Measurements from ENCODE around the gene NCEH1. TPM values are rescaled to one million over a fixed set of nuclear protein-coding genes. Genes with fewer than 3 reads are reported as not detected.

The NCEH1 gene
- total RNA-seq, 2 donors from 2014 or later = 1.0 to 2.4 TPM

GRCh38 chr3:172701751-172702150, 9.1 kb downstream of the NCEH1 start:
- H3K9me3 ChIP-seq (ENCODE audit: control insufficient read depth, low read length, poor library complexity, severe bottlenecking) = no peaks in the 10 kb centered on the region
- no peak for DNase-seq
- Mint-ChIP-seq H3K4me3 (no peak overlapping the region), H3K4me1 (peaks cover 9% of the 10 kb centered on the region), H3K27ac (no peak overlapping the region), H3K36me3 (ENCODE audit: low read depth) (peaks cover 8% of the 10 kb centered on the region), H3K27me3 (no peaks in the 10 kb centered on the region)
- no peak for ATAC-seq

- H3K4me3 Mint-ChIP-seq = no peak overlapping the region
- no peaks in the 10 kb centered on the region for H3K27me3 Mint-ChIP-seq
- H3K4me1 Mint-ChIP-seq = peaks cover 9% of the 10 kb centered on the region
- H3K27ac Mint-ChIP-seq = no peak overlapping the region
- H3K9me3 ChIP-seq (ENCODE audit: control insufficient read depth, low read length, poor library complexity, severe bottlenecking) = no peaks in the 10 kb centered on the region
- no peak for DNase-seq
- ATAC-seq = no peak
- peaks cover 8% of the 10 kb centered on the region for H3K36me3 Mint-ChIP-seq (ENCODE audit: low read depth)
Measured at GRCh38 chr3:172700936-172701455, 9.9 kb downstream of the NCEH1 start.

GRCh38 chr3:172700256-172700655, 10.6 kb downstream of the NCEH1 start:
- H3K9me3 ChIP-seq (ENCODE audit: control insufficient read depth, low read length, poor library complexity, severe bottlenecking) = no peaks in the 10 kb centered on the region
- H3K27me3 Mint-ChIP-seq = no peaks in the 10 kb centered on the region
- H3K4me3 Mint-ChIP-seq = no peak overlapping the region
- H3K27ac Mint-ChIP-seq = no peak overlapping the region
- DNase-seq (no peak), ATAC-seq (no peak)
- peaks cover 9% of the 10 kb centered on the region for H3K4me1 Mint-ChIP-seq
- H3K36me3 Mint-ChIP-seq (ENCODE audit: low read depth) = peaks cover 8% of the 10 kb centered on the region

GRCh38 chr3:172699031-172699430, 11.8 kb downstream of the NCEH1 start:
- Mint-ChIP-seq H3K4me3 (no peak overlapping the region), H3K4me1 (peaks cover 8% of the 10 kb centered on the region), H3K27me3 (no peaks in the 10 kb centered on the region), H3K36me3 (ENCODE audit: low read depth) (peaks cover 10% of the 10 kb centered on the region), H3K27ac (no peak overlapping the region)
- DNase-seq (no peak), ATAC-seq (no peak)
- no peaks in the 10 kb centered on the region for H3K9me3 ChIP-seq (ENCODE audit: control insufficient read depth, low read length, poor library complexity, severe bottlenecking)

- H3K4me3 Mint-ChIP-seq = no peak overlapping the region
- no peak for DNase-seq
Measured at GRCh38 chr3:172698631-172699030, 12.2 kb downstream of the NCEH1 start.

GRCh38 chr3:172697558-172697957, 13.3 kb downstream of the NCEH1 start:
- Mint-ChIP-seq H3K27me3 (no peaks in the 10 kb centered on the region), H3K4me3 (no peak overlapping the region), H3K36me3 (ENCODE audit: low read depth) (peaks cover 10% of the 10 kb centered on the region), H3K4me1 (peaks cover 13% of the 10 kb centered on the region), H3K27ac (no peak overlapping the region)
- no peak for DNase-seq
- H3K9me3 ChIP-seq (ENCODE audit: control insufficient read depth, low read length, poor library complexity, severe bottlenecking) = no peaks in the 10 kb centered on the region
- no peak for ATAC-seq

More at GRCh38 chr3:172698631-172699030, 12.2 kb downstream of the NCEH1 start:
- no peaks in the 10 kb centered on the region for H3K9me3 ChIP-seq (ENCODE audit: control insufficient read depth, low read length, poor library complexity, severe bottlenecking)
- peaks cover 10% of the 10 kb centered on the region for H3K36me3 Mint-ChIP-seq (ENCODE audit: low read depth)
- H3K27me3 Mint-ChIP-seq = no peaks in the 10 kb centered on the region
- H3K27ac Mint-ChIP-seq = no peak overlapping the region
- peaks cover 8% of the 10 kb centered on the region for H3K4me1 Mint-ChIP-seq
- ATAC-seq = no peak

- H3K4me3 Mint-ChIP-seq = no peak overlapping the region
- no peak for DNase-seq
- no peaks in the 10 kb centered on the region for H3K9me3 ChIP-seq (ENCODE audit: control insufficient read depth, low read length, poor library complexity, severe bottlenecking)
- no peak overlapping the region for H3K27ac Mint-ChIP-seq
- no peaks in the 10 kb centered on the region for H3K27me3 Mint-ChIP-seq
- peaks cover 7% of the 10 kb centered on the region for H3K36me3 Mint-ChIP-seq (ENCODE audit: low read depth)
- no peak for ATAC-seq
- H3K4me1 Mint-ChIP-seq = peaks cover 11% of the 10 kb centered on the region
Measured at GRCh38 chr3:172696357-172696756, 14.5 kb downstream of the NCEH1 start.

GRCh38 chr3:172694573-172695246, 16.2 kb downstream of the NCEH1 start:
- Mint-ChIP-seq H3K36me3 (ENCODE audit: low read depth) (peaks cover 5% of the 10 kb centered on the region), H3K4me1 (peaks cover 10% of the 10 kb centered on the region), H3K4me3 (no peak overlapping the region), H3K27ac (no peak overlapping the region), H3K27me3 (no peaks in the 10 kb centered on the region)
- DNase-seq = no peak
- ATAC-seq = no peak
- no peaks in the 10 kb centered on the region for H3K9me3 ChIP-seq (ENCODE audit: control insufficient read depth, low read length, poor library complexity, severe bottlenecking)

- ATAC-seq (no peak), DNase-seq (no peak)
- no peaks in the 10 kb centered on the region for H3K9me3 ChIP-seq (ENCODE audit: control insufficient read depth, low read length, poor library complexity, severe bottlenecking)
- Mint-ChIP-seq H3K27ac (peak overlapping the region; percentile 73), H3K4me3 (no peak overlapping the region), H3K27me3 (no peaks in the 10 kb centered on the region), H3K4me1 (peaks cover 12% of the 10 kb centered on the region), H3K36me3 (ENCODE audit: low read depth) (peaks cover 5% of the 10 kb centered on the region)
Measured at GRCh38 chr3:172692751-172693338, 18.0 kb downstream of the NCEH1 start.

- Mint-ChIP-seq H3K4me1 (peaks cover 12% of the 10 kb centered on the region), H3K27me3 (no peaks in the 10 kb centered on the region), H3K27ac (no peak overlapping the region), H3K36me3 (ENCODE audit: low read depth) (peaks cover 5% of the 10 kb centered on the region), H3K4me3 (no peak overlapping the region)
- DNase-seq (no peak), ATAC-seq (no peak)
- no peaks in the 10 kb centered on the region for H3K9me3 ChIP-seq (ENCODE audit: control insufficient read depth, low read length, poor library complexity, severe bottlenecking)
Measured at GRCh38 chr3:172690936-172691335, 19.9 kb downstream of the NCEH1 start.

GRCh38 chr3:172688588-172688987, 22.3 kb downstream of the NCEH1 start:
- Mint-ChIP-seq H3K27me3 (no peaks in the 10 kb centered on the region), H3K36me3 (ENCODE audit: low read depth) (peaks cover 4% of the 10 kb centered on the region), H3K4me1 (peaks cover 17% of the 10 kb centered on the region), H3K4me3 (no peak overlapping the region), H3K27ac (no peak overlapping the region)
- H3K9me3 ChIP-seq (ENCODE audit: control insufficient read depth, low read length, poor library complexity, severe bottlenecking) = no peaks in the 10 kb centered on the region
- no peak for DNase-seq
- ATAC-seq = no peak

GRCh38 chr3:172687501-172687900, 23.4 kb downstream of the NCEH1 start:
- no peaks in the 10 kb centered on the region for H3K9me3 ChIP-seq (ENCODE audit: control insufficient read depth, low read length, poor library complexity, severe bottlenecking)
- Mint-ChIP-seq H3K4me3 (no peak overlapping the region), H3K4me1 (peaks cover 12% of the 10 kb centered on the region), H3K27me3 (no peaks in the 10 kb centered on the region), H3K27ac (no peak overlapping the region), H3K36me3 (ENCODE audit: low read depth) (peaks cover 4% of the 10 kb centered on the region)
- DNase-seq = no peak
- ATAC-seq = no peak

- H3K9me3 ChIP-seq (ENCODE audit: control insufficient read depth, low read length, poor library complexity, severe bottlenecking) = no peaks in the 10 kb centered on the region
- DNase-seq (no peak), ATAC-seq (no peak)
- H3K27ac Mint-ChIP-seq = no peak overlapping the region
- peaks cover 4% of the 10 kb centered on the region for H3K36me3 Mint-ChIP-seq (ENCODE audit: low read depth)
- H3K4me1 Mint-ChIP-seq = peaks cover 7% of the 10 kb centered on the region
- H3K4me3 Mint-ChIP-seq = no peak overlapping the region
- no peaks in the 10 kb centered on the region for H3K27me3 Mint-ChIP-seq
Measured at GRCh38 chr3:172685331-172686214, 25.3 kb downstream of the NCEH1 start.

All from T-helper 17 cell (primary cell).